ENCODE measurements around the gene HNRNPA0. TPM values are rescaled to one million over a fixed set of nuclear protein-coding genes. Genes with fewer than 3 reads are reported as not detected.
"Not testable (repeated sequence)": the region's sequence is repeated elsewhere in the genome, so short reads cannot be mapped to it uniquely, and the experiment has no call there.

Gene HNRNPA0
- 12.1 TPM for total RNA-seq
- long read RNA-seq, full-length matches to known transcripts, result 5 of 5 reads
- long read RNA-seq, partial matches to known transcripts, result 0 of 5 reads
- long read RNA-seq, other reads (novel, unspliced or antisense), result 0 of 5 reads

GRCh38 chr5:137754188-137754960, at the start of gene HNRNPA0:
Gene HNRNPA0 (minus strand): TSS chr5:137754363. CDS start chr5:137754066, 297 bp downstream.
- intact Hi-C loops (cut with DNase I), result loop anchor here (5.0 to 10.0 kb wide), 2 partner anchors 278 to 380 kb away; partner anchors contain the start of genes FAM13B and NME5
- DNase-seq (ENCODE audit: missing footprints) (peak; percentile 99), ATAC-seq (peak; percentile 96)

- no peak for DNase-seq (ENCODE audit: missing footprints)
- intact Hi-C loops (cut with DNase I), result loop anchor here (5.0 kb wide), 1 partner anchor 35 kb away; no protein-coding TSS in a partner anchor
- ATAC-seq, result no peak
These were observed 48.4 kb upstream of the HNRNPA0 start for GRCh38 chr5:137802282-137803210.

- ATAC-seq, result peak; percentile 70
- no peak for DNase-seq (ENCODE audit: missing footprints)
- intact Hi-C loops (cut with DNase I), result loop anchor here (5.0 kb wide), 1 partner anchor 36 kb away; no protein-coding TSS in a partner anchor
These were observed 46.7 kb upstream of the HNRNPA0 start for GRCh38 chr5:137800700-137801411.

GRCh38 chr5:137796279-137796678, 42.1 kb upstream of the HNRNPA0 start:
- intact Hi-C loops (cut with DNase I), result no loop called here
- ATAC-seq (no peak), DNase-seq (ENCODE audit: missing footprints) (no peak)

GRCh38 chr5:137794863-137795262, 40.7 kb upstream of the HNRNPA0 start:
- intact Hi-C loops (cut with DNase I), result no loop called here
- no peak for ATAC-seq
- no peak for DNase-seq (ENCODE audit: missing footprints)

- DNase-seq (ENCODE audit: missing footprints) (no peak), ATAC-seq (no peak)
- intact Hi-C loops (cut with DNase I), result no loop called here
These were observed 38.1 kb upstream of the HNRNPA0 start for GRCh38 chr5:137792303-137792702.

- DNase-seq (ENCODE audit: missing footprints), result no peak
- intact Hi-C loops (cut with DNase I), result no loop called here
- ATAC-seq, result no peak
These were observed 37.6 kb upstream of the HNRNPA0 start for GRCh38 chr5:137791799-137792198.

- DNase-seq (ENCODE audit: missing footprints) (no peak), ATAC-seq (no peak)
- intact Hi-C loops (cut with DNase I), result no loop called here
These were observed 37.2 kb upstream of the HNRNPA0 start for GRCh38 chr5:137791387-137791786.

- DNase-seq (ENCODE audit: missing footprints); ATAC-seq; intact Hi-C loops (cut with DNase I): not testable (repeated sequence)
These were observed 34.4 kb upstream of the HNRNPA0 start for GRCh38 chr5:137788560-137788959.

GRCh38 chr5:137782984-137783536, 28.9 kb upstream of the HNRNPA0 start:
- ATAC-seq (no peak), DNase-seq (ENCODE audit: missing footprints) (no peak)
- intact Hi-C loops (cut with DNase I), result no loop called here

GRCh38 chr5:137782055-137782454, 27.9 kb upstream of the HNRNPA0 start:
- ATAC-seq (no peak), DNase-seq (ENCODE audit: missing footprints) (no peak)
- intact Hi-C loops (cut with DNase I), result no loop called here

GRCh38 chr5:137778772-137779564, 24.8 kb upstream of the HNRNPA0 start:
- no peak for DNase-seq (ENCODE audit: missing footprints)
- intact Hi-C loops (cut with DNase I), result loop anchor here (2.0 kb wide), 1 partner anchor 290 kb away; no protein-coding TSS in a partner anchor
- ATAC-seq, result no peak

GRCh38 chr5:137767937-137768336, 13.8 kb upstream of the HNRNPA0 start:
- ATAC-seq; intact Hi-C loops (cut with DNase I); DNase-seq (ENCODE audit: missing footprints): not testable (repeated sequence)

GRCh38 chr5:137761566-137761965, 7.4 kb upstream of the HNRNPA0 start:
- intact Hi-C loops (cut with DNase I), result no loop called here
- DNase-seq (ENCODE audit: missing footprints), result no peak
- ATAC-seq, result no peak

GRCh38 chr5:137760719-137761516, 6.8 kb upstream of the HNRNPA0 start:
- no peak for ATAC-seq
- intact Hi-C loops (cut with DNase I), result no loop called here
- DNase-seq (ENCODE audit: missing footprints), result no peak

GRCh38 chr5:137760294-137760693, 6.1 kb upstream of the HNRNPA0 start:
- intact Hi-C loops (cut with DNase I), result no loop called here
- no peak for ATAC-seq
- no peak for DNase-seq (ENCODE audit: missing footprints)

Data from Right ventricle myocardium inferior (tissue), 1 donor.